AG09319 (cell line): ENCODE measurements around the gene UBE3C.

Experiments used
- DNase-seq: peaks from one replicate; pipeline ENCODE4 v3.0.0-alpha.2; 2010; ENCODE audit warnings: low read depth; ENCODE audit errors: extremely low read depth
- TF ChIP-seq, protein P1 (sequence below): IDR thresholded peaks from 2 replicates; pipeline ENCODE4 v1.5.1; 2011; ENCODE audit warnings: low read depth, mild to moderate bottlenecking, inconsistent platforms, low read length, moderate library complexity

Gene UBE3C

DNA sequence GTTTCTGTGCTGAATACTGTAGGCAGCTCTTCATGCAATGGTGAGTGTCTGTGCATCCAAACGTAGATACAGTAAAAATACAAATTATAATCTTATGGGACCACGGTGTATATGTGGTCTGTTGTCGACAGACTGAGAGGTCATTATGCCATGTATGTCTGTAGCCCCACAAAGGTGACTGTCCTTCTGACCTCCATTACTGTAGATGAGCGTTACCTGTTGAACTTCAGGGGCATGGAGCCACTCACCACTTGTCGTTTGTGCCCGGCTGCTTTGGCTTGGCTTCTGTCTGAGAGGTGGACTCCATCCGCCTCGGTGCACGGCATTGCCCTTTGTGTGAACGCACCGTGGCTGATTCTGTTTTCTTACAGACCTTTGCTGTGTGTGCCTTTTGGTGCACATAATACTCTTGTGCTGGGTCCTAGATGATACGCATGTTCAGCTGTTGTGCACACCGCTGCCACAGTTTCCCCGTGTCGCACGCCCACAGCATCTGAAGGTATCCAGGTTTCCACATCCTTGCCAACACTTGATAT lies 2.9 kb downstream of the UBE3C start:
- DNase-seq = no peak
- TF ChIP-seq, protein P1, sequence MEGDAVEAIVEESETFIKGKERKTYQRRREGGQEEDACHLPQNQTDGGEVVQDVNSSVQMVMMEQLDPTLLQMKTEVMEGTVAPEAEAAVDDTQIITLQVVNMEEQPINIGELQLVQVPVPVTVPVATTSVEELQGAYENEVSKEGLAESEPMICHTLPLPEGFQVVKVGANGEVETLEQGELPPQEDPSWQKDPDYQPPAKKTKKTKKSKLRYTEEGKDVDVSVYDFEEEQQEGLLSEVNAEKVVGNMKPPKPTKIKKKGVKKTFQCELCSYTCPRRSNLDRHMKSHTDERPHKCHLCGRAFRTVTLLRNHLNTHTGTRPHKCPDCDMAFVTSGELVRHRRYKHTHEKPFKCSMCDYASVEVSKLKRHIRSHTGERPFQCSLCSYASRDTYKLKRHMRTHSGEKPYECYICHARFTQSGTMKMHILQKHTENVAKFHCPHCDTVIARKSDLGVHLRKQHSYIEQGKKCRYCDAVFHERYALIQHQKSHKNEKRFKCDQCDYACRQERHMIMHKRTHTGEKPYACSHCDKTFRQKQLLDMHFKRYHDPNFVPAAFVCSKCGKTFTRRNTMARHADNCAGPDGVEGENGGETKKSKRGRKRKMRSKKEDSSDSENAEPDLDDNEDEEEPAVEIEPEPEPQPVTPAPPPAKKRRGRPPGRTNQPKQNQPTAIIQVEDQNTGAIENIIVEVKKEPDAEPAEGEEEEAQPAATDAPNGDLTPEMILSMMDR = no peak

DNA sequence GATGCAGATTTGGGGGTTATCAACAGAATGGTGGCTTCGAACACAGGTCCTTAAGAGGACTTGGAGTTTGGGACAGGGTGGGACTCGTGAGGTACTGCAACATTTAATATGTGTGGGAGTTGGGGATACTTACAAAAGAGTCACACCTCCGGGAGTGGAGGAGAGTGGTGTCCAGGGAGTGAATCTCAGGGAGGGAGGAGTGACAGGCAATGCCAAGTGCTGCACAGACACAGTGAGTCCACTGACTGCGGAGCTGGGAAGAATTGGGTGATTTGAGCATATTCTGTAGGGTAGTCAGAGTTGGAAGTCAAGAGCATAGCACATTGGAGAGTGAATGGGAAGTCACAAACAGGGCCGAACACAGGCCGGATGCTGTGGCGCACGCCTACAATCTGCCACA lies 5.1 kb downstream of the UBE3C start:
- TF ChIP-seq, protein P1 = no peak
- DNase-seq = no peak

DNA sequence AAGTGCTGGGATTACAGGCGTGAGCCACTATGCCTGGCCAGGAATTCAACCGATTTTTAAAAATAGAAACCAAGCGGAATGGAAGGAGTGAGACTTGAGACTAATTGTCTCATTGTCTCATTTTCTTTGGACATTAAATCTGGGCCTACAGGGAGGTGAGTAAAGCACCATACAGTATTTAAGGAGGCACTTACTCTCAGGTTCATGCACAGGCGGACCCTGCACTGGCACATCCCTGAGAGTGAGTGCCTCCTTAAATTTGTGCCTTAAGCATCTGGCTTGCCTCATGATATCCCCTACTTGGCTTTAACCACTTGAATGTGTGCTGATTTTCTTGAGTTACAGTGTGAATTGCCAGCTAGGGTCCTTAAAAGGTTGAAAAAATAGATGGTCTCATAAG lies 10.6 kb downstream of the UBE3C start:
- DNase-seq = no peak
- TF ChIP-seq, protein P1 = no peak

DNA sequence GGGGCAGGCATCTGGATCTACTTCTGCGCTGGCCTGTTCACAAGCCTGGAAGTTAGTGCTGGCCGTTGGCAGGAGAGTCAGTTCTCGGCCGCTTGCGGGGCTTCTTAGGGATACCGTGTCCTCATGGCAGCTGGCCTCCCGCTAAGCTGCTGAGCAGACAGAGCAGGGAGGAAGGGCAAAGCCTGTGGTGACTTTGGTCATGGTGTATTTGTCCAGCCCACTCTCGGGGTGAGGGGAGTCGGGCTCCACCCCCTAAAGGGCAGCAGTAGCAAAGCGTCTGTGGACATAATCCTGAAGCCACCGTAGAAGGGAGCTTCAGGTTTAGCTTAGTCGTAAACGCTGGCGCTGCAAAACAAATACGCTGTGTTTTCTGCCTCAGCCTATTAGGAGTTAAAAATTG lies 12.2 kb downstream of the UBE3C start:
- peak; percentile 15 for DNase-seq
- TF ChIP-seq, protein P1 = no peak

DNA sequence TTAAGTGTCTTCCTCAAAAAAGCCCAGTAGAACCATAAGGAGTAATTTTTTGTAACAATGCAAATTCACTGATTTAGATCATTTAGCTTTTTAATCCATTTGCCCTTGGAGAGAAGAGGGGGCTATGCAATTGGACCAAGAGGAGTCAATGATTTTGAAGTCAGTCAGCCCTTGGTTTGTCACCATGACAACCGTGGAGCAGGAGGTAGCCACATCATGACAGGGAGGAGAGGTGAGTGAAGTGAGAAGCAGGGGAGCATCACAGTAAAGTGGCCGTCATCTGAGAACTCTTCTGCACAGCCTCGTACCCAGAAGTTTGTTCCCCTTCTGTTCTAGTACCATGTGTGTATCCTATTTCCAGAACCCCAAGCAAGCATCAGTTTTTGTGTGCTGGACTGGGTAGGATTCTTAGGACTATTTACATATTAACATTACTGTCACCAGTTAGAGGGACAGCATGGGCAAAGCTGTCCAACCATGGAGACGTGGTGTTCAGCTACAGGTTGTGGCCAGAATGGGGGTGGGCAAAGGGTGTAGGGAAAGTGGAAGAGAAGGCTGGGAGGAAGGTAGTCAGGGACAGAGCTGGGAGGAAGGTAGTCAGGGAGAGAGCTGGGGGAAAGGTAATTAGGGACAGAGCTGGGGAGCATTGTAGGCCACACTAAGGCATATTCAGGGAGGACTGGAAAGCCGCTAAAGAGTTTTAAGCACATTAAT lies 13.1 kb downstream of the UBE3C start:
- TF ChIP-seq, protein P1 = no peak
- DNase-seq = no peak

DNA sequence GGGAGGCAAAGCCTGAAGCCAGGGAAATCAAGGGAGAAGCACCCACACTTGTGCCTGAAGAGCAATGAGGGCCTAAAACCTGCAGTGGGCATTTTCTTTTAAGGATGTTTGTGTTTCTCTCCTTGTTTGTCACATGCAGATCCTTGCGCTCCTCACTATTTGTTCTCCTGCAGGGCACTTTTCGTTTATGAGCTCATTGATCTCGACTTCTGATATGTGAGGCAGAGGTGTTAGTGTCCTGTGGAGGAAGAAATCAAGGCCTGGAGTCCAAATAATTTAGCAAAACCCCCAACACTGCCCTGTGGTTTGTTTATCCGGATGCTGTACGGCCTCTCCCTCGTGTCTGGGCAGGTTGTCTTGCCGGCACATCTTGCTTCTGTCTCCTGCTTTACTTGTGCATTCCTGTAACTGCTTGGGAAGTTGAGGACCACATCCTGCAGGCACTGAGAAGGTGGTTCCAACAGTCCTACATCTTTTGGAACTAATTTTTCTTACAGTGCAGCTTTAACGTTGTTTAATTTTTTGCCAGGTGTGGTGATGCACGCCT lies 13.7 kb downstream of the UBE3C start:
- DNase-seq = no peak
- TF ChIP-seq, protein P1 = no peak

DNA sequence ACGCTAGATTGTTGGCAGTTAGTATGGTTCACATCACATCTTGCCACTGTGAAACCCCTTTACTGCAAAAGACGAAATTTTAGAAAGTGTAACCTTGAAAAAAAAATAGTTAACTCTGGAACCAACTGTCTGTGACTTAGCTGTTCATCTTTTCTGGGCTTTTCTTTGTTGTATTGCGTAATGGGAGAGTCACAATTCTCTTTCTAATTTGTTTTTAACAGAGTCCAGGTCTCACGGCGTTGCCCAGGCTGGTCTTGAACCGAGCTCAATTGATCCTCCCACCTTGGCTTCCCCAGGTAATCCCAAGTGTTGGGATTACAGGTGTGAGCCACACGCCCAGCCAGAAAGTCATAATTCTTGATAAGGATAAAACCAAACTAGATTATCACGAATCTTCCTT lies 14.5 kb downstream of the UBE3C start:
- DNase-seq = no peak
- TF ChIP-seq, protein P1 = no peak
